Measurements from ENCODE around the gene WNT5B.

WNT5B gene

GRCh38 chr12:1592444-1593173, 36.4 kb upstream of the WNT5B start:
- H3K4me3 ChIP-seq (ENCODE audit: control insufficient read depth, low read depth, low read length), result peak overlapping the region; percentile 72
- peak; percentile 20 for TF ChIP-seq CTCF (IDR thresholded peaks at IDR 0.05; ENCODE audit: control insufficient read depth, insufficient read depth, low read depth, low read length, missing control alignments)
- no peak for DNase-seq (ENCODE audit: low read depth)

- H3K4me3 ChIP-seq (ENCODE audit: control insufficient read depth, low read depth, low read length), result peak overlapping the region; percentile 72
- DNase-seq (ENCODE audit: low read depth), result no peak
- no peak for TF ChIP-seq CTCF (IDR thresholded peaks at IDR 0.05; ENCODE audit: control insufficient read depth, insufficient read depth, low read depth, low read length, missing control alignments)
Measured at GRCh38 chr12:1593174-1594005, 35.6 kb upstream of the WNT5B start.

GRCh38 chr12:1594006-1594260, 35.1 kb upstream of the WNT5B start:
- no peak for DNase-seq (ENCODE audit: low read depth)
- TF ChIP-seq CTCF (IDR thresholded peaks at IDR 0.05; ENCODE audit: control insufficient read depth, insufficient read depth, low read depth, low read length, missing control alignments), result no peak

GRCh38 chr12:1594261-1595025, 34.6 kb upstream of the WNT5B start, which contains the start of gene FBXL14:
Gene FBXL14, minus strand, starts transcription at chr12:1594581. Its CDS starts 515 bp downstream, at chr12:1594066.
- no peak for TF ChIP-seq CTCF (IDR thresholded peaks at IDR 0.05; ENCODE audit: control insufficient read depth, insufficient read depth, low read depth, low read length, missing control alignments)
- DNase-seq (ENCODE audit: low read depth), result no peak
- peak within 1 kb of the TSS; percentile 72 for H3K4me3 ChIP-seq (ENCODE audit: control insufficient read depth, low read depth, low read length)

More at GRCh38 chr12:1594006-1594260, 35.1 kb upstream of the WNT5B start:
- H3K4me3 ChIP-seq (ENCODE audit: control insufficient read depth, low read depth, low read length), result peak overlapping the region; percentile 72

- DNase-seq (ENCODE audit: low read depth), result no peak
- TF ChIP-seq CTCF (IDR thresholded peaks at IDR 0.05; ENCODE audit: control insufficient read depth, insufficient read depth, low read depth, low read length, missing control alignments), result no peak
- peak overlapping the region; percentile 72 for H3K4me3 ChIP-seq (ENCODE audit: control insufficient read depth, low read depth, low read length)
Measured at GRCh38 chr12:1595026-1595561, 33.9 kb upstream of the WNT5B start.

- no peak for DNase-seq (ENCODE audit: low read depth)
- no peak for TF ChIP-seq CTCF (IDR thresholded peaks at IDR 0.05; ENCODE audit: control insufficient read depth, insufficient read depth, low read depth, low read length, missing control alignments)
- H3K4me3 ChIP-seq (ENCODE audit: control insufficient read depth, low read depth, low read length), result no peak overlapping the region
Measured at GRCh38 chr12:1595690-1596347, 33.2 kb upstream of the WNT5B start.
